T-helper 2 cell treated with Interferon-gamma antibody and Interleukin-4, amounts not matched to agents 100 ng/mL and 5 ng/mL, for 36 hours (primary cell): Measurements from ENCODE around the gene SRRM2. TPM values are rescaled to one million over a fixed set of nuclear protein-coding genes. Genes with fewer than 3 reads are reported as not detected.

ENCODE experiments used
- intact Hi-C: fragments of 100-400 bp; cut with micrococcal nuclease; formaldehyde crosslinking; loops from one replicate; pipeline ENCODE4 v1.15.1; 2023
- total RNA-seq: library from RNA; stranded (reverse); gene quantifications from 2 replicates; pipeline ENCODE4 v1.2.3, GENCODE V29; 2022

SRRM2 gene
- total RNA-seq, 1 donor from 2014 or later: 595 TPM

- intact Hi-C loops: loop anchor here (10.0 kb wide), 1 partner anchor 150 kb away; no protein-coding TSS in a partner anchor
These were observed 22.8 kb downstream of the SRRM2 start for GRCh38 chr16:2775131-2775716.

DNA sequence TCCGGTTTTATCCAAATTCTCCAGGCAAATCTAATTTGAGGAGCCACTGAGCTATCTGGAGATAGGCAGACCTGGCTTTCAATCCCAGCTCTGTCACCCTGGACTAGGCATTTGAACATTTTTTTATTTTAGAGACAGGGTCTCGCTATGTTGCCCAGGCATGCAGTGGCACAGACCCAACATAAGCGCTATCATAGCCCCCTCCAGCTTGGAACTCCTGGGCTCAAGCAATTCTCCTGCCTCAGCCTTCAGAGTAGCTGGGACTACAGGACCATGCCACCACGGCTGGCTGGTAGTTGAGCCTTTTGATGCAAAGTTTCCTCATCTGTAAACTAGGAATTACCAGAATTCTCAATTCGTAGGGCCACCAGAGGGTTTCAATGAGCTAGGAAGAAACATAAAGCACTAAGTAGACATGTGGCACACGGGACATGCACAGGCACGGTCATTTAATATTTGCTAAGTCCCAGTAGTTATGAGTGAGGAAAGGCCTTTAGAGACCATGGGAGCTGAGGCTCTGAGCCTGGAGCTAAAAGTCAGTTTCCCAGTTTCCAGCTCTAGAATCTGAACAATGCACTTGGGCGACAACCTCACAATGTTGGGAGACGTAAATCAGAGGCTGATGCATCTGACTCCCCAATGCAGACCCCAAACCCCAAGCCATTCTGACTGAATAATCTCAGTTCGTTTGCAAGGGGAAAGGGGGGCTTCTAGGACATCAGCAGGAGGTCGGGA is 23.5 kb downstream of the SRRM2 start:
- intact Hi-C loops: loop anchor here (10.0 kb wide), 1 partner anchor 149 kb away; no protein-coding TSS in a partner anchor

DNA sequence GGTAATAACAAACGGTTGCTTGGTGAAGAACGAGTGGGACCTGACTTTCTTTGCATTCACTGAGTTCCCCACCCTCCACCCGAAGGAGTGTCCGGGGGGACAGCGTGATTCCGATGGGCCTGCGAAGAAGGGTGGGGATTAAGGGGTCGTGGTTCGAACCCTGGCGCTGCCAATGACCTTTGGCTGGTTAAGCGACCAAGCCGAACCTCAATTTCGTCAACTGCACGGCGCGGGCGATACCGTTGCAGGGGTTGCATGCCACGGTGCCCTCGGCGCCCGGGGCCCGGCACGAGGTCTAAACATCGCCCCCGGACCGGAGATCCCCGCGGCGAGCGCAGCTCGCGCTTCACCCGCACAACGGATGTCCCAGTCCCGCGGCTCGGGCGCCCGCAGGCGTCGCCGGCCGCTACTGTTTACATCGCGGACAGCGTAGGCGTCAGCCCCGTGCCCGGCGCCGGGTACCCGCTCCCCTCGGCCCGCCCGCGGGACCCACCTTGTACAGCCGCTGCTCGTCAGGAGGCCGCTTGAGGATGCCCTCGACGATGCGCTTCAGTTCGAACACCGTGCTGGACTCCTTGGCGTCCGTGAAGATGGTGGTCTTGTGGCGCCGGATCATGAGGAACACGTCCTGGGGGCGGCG is 24.2 kb downstream of the SRRM2 start:
- intact Hi-C loops: loop anchor here (1.0 to 10.0 kb wide), 2 partner anchors 24 to 148 kb away; partner anchors contain the start of gene SRRM2

DNA sequence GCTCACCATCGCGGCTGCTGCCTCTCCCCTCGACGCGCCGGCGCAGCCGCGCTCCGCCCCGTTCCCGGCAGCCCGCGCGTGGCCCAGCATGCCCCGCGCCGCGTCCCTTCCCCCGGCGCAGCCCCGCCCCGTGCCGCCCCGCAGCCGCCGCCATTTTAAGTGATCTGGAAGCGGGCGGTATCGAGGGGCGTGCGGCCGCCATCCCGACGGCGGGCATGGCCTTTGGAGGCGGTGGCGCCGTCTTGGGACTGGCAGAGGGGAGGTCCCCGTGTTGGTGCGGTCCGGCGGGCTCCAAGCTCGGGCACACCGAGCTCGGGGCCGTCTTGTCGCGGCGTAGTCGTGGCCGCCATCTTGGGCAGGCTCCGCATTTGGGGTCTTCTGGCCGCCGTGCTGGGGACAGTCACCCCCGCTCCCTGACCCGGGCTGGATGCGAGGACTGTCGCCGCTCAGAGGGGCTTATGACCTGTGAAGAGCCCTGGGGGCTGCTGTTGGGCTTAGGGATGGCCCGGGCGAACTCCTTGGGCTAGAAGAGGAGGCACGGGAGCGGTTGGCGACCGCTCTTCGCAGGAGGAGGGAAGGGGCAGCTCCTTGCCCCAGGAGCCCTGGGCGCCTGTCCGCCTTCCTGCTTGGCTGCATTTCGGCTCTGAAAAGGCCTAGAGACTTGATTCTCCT is 24.9 kb downstream of the SRRM2 start, which contains the start of gene ELOB:
Gene ELOB, minus strand, starts transcription at position 50 of the 672 bp plus-strand sequence. Its CDS starts 41 bp downstream, at position 9.
- intact Hi-C loops: loop anchor here (1.0 to 10.0 kb wide), 2 partner anchors 25 to 147 kb away; partner anchors contain the start of gene SRRM2

DNA sequence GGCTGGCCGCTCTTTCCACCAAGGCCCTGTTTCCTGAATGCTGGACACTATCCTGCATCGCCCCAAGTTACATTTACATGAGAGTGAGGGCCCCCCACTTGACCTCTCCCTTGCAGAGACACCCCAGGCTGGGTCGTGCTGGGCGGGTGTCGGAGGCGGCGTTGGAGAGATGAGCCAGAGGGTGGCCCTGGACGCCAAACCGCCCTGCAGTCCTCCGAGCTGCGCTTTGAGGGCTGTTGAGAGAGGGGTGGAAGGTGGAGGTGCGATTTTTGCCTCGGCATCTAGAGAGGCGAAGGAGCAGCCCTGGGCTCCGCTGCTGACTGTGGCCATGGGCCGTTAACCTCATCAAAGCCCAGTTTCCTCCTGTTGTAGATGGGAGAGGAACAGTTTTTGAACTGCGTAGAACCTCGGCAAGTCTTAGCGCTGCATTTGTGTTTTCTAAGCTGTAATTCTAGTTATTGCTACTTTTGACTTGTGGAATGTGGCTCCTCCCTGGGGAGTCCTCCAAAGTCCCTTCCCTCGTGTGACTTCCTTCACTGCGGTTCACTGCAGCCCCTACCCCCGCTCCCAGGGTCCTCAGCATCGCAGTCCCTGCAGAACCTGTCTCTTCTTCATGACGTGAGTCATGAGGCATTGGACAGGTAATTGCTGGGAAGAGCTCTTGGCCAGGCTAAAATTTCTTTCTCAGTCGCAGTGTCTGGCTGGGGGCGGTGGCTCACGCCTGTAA is 25.6 kb downstream of the SRRM2 start:
- intact Hi-C loops: loop anchor here (1.0 to 10.0 kb wide), 2 partner anchors 26 to 147 kb away; partner anchors contain the start of gene SRRM2

DNA sequence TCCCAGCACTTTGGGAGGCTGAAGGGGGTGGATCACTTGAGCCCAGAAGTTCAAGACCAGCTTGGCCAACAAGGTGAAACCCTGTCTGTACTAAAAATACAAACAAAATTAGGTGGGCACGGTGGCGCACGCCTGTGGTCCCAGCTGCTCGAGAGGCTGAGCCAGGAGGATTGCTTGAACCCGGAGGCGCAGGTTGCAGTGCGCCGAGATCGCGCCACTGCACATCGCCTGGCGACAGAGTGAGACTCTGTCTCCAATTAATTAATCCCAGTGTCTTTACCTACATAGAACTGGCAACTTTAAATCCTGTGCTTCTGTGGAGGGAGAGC is 26.2 kb downstream of the SRRM2 start:
- intact Hi-C loops: loop anchor here (10.0 kb wide), 1 partner anchor 146 kb away; no protein-coding TSS in a partner anchor

DNA sequence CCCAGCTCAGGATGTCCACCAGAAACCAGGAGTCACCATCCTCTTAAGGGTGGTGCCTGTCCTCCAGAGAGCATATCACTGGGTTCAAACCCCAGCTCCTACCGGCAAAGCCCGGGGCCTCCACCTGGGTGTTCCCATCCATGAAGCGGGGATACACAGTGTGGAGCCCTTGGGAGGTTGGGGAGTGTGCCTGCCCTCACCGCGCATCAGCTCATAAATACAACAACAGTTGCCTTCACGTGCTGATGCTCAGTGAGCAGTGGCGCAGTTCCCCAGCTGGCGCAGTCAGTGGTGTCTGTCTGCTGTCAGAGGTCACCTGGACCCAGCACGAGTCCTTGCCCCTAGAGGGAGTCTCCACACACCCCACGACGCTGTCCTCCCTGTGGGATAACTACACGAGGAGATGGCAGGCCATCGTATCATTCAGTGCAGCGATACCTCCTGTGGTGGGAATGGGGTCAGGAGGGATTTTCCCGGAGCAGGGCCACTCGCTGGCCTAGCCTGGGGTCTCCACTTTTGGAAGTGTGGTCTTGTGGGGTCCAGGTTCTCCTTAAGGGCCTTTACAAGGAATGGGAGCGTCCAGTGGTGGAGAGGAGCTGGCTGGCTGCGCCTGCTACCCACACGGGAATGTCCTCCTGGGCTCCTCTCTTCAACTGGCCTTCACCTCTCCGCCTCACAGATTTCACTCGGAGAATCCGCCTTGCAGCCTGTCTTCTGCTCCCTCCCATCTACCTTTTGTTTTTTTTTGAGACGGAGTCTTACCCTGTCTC is 26.9 kb downstream of the SRRM2 start:
- intact Hi-C loops: loop anchor here (10.0 kb wide), 1 partner anchor 145 kb away; no protein-coding TSS in a partner anchor

GRCh38 chr16:2779978-2780898 is 27.8 kb downstream of the SRRM2 start:
- intact Hi-C loops: loop anchor here (10.0 kb wide), 1 partner anchor 145 kb away; no protein-coding TSS in a partner anchor

DNA sequence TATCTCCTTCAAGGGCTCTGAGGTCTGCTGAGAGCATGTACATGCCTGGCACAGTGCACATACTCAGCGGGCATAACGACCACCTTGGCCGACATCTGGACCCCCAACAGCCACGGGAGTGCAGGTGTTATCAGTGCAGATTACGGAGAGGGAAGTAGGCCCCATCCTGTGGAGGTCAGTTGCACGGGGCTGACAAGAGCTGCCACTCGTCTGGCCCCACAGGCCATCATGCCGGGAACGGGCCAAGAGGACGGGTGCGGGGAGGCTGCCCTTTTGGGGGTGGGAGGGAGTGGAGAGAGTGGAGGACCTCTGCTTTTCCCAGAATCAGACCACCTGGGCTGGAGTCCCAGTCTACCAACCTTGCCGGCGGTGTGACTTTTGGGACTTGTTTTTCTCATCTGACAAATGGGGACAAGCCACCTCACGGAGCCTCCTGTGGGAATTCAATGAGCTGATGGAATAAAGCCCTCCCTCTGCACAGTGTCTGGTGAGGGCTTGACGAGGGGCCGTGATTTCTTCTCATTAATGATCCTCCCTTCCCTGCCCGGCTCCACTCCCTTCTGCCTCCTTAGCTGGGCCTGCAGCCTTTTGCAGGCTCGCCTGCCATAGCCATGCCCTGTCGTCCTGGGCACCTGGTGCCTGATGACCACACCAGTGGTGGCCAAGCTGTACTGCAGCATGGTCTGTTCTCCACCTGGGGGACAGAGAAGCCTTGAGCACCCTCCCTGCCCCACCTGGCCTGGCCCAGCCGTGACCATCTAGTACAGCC is 30.3 kb downstream of the SRRM2 start:
- intact Hi-C loops: no loop called here

DNA sequence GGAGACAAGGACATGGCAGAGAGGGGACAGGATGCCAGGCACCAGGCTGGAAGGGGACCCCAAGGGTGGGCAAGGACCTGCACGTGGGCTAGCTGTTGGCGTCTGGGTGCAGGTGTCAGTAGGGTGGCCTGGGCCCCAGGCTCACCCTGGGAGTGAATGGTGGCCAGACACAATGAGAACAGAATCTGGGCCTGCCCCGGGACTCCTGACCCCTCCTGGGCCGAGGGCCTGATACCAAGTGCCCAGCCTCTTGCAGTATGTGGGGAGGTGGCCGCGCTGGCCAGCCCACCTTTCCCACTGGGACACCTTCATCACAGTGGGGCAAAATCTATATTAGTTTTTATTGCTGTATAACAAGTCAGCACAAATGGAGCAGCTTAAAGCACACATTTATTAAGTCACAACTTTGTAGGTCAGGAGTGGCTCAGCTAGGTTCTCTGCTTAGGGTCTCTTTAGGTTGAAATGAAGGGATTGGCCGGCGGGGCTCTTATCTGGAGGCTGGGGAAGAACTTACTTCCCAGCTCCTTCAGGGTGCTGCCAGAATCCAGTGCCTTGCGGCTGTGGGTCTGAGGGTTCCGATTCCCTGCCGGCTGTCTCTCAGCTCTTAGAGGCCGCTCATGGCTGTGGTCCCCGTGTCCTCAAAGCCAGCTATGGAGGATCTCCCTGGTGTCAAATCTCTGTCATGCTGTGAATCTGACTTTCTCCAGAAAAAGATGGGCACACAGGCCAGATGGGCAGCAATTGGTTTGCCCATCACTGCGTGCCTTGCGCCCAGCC is 31.3 kb downstream of the SRRM2 start:
- intact Hi-C loops: no loop called here

DNA sequence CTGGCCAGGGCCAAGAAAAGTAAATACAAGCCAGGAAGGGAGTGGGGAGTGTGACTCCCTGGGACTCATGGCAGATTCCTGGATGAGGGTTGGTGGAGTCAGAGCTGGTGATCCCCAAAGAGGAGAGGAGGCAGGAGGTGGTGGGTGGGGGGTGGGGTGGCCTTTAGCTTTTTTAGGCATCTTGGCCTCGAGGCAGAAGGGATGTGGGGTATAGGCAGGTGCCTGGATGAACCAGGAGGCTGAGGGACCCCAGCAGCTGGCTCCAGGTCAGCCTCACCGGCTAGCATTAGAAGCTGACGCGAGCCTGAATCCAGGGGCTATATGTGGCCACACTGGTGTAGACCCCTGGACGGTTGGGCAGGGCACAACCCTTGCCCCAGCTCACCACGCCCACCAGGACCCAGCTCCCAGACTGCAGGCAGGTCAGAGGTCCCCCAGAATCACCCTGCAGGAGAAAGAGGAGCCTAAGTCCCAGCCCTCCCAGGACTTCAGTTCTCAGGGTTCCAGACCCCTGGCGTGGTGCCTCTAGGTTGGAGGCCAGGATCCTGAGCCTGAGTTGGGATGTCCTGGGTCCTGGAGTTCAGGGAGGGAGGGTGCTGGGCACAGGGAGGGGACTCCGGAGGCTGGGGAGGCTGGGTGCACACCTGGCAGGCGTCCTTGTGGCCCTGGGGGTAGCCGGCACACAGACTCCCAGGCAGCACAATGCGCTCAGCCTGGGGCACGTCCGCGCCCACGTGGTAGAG is 32.1 kb downstream of the SRRM2 start:
- intact Hi-C loops: no loop called here

GRCh38 chr16:2785101-2785991 is 32.9 kb downstream of the SRRM2 start:
- intact Hi-C loops: no loop called here

GRCh38 chr16:2786061-2786825 is 33.8 kb downstream of the SRRM2 start:
- intact Hi-C loops: no loop called here

- intact Hi-C loops: no loop called here
These were observed 34.4 kb downstream of the SRRM2 start for GRCh38 chr16:2786826-2787151.

GRCh38 chr16:2787406-2787805 is 35.0 kb downstream of the SRRM2 start, which contains the start of gene PRSS33:
Gene PRSS33 (minus strand): TSS chr16:2787560. CDS start chr16:2786547, 1,013 bp downstream.
- intact Hi-C loops: no loop called here
